Measurements from ENCODE around the gene CIC. TPM values are rescaled to one million over a fixed set of nuclear protein-coding genes. Genes with fewer than 3 reads are reported as not detected.

The CIC gene
- total and polyA plus RNA-seq, 9 of the 15 experiments (the other 6 are each of a cell fraction or from before 2014, with no cell fraction given): 0.07 to 44.7 (median 8.6) TPM

DNA sequence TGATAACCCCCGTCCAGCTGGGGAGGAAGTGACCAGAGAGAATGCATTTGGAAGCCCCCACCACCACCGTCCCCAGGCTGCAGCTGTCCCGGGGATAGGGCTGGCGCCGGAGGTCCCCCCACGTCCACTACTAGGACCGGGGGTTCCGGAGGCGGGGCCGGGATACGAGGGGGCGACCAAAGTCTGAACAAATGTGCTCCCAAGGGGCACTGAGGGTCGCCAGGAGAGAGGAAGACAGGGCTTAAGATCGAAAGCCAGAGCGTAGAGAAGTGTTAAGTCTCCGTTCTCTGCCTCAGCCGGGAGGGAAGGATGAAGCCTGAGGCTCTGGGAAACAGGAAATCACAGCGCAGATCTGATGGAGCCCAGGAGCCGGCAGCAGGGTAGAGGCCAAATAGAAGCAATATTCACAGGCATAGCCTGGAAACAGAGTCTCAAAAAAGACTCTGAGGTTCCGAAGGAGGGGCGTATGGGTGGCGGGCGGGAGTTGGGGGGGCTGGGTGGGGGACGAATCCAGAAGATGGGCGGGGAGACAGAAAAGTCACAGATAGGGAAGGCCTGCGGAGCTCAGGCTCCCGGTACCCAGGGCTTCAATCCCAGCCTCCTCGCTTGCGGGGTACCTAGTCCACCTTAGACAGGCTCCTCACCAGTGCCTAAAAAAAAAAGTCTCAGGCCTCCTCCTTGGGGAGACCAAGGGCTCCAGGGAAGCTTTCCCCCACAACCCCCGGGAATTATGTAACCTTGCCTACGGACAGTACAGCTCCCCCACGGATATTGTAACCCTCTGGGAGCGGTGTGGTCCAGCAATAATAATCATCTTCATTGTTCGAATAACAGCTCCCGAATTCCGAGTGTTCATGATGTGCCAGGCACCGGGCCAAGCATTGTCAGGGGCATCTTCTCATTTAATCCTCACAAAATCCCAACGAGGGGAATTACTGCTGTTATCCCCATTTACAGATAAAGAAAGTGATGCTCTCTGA lies 13.0 kb upstream of the CIC start (continued):
- TF ChIP-seq ZBTB33 (CRISPR knock-in tag; IDR thresholded peaks at IDR 0.05): no peak
- no peak for TF ChIP-seq KLF6 (CRISPR knock-in tag; IDR thresholded peaks at IDR 0.05; ENCODE audit: borderline replicate concordance)
- no peak for TF ChIP-seq ZNF696 (CRISPR knock-in tag; conservative IDR thresholded peaks at IDR 0.05)
- TF ChIP-seq COPS2 (conservative IDR thresholded peaks at IDR 0.05): no peak
- TF ChIP-seq ZC3H11A (IDR thresholded peaks at IDR 0.05; ENCODE audit: low read depth, low read length): no peak
- TF ChIP-seq, protein P1, sequence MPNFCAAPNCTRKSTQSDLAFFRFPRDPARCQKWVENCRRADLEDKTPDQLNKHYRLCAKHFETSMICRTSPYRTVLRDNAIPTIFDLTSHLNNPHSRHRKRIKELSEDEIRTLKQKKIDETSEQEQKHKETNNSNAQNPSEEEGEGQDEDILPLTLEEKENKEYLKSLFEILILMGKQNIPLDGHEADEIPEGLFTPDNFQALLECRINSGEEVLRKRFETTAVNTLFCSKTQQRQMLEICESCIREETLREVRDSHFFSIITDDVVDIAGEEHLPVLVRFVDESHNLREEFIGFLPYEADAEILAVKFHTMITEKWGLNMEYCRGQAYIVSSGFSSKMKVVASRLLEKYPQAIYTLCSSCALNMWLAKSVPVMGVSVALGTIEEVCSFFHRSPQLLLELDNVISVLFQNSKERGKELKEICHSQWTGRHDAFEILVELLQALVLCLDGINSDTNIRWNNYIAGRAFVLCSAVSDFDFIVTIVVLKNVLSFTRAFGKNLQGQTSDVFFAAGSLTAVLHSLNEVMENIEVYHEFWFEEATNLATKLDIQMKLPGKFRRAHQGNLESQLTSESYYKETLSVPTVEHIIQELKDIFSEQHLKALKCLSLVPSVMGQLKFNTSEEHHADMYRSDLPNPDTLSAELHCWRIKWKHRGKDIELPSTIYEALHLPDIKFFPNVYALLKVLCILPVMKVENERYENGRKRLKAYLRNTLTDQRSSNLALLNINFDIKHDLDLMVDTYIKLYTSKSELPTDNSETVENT (CRISPR knock-in tag; IDR thresholded peaks at IDR 0.05): no peak
- TF ChIP-seq HDAC2 (IDR thresholded peaks at IDR 0.05): 0 out of 2 replicates have a peak, but pooled peaks have one; percentile 14
- no peak for TF ChIP-seq KAT7 (CRISPR knock-in tag; IDR thresholded peaks at IDR 0.05; ENCODE audit: borderline replicate concordance)
- TF ChIP-seq ATF4 (CRISPR knock-in tag; IDR thresholded peaks at IDR 0.05): no peak
- TF ChIP-seq SOX6 (IDR thresholded peaks at IDR 0.05): no peak
- no peak for TF ChIP-seq FOXA1 (IDR thresholded peaks at IDR 0.05; ENCODE audit: borderline replicate concordance)
- TF ChIP-seq ZNF431 (CRISPR knock-in tag; IDR thresholded peaks at IDR 0.05): no peak
